ENCODE measurements around the gene CNTN4.

DNA sequence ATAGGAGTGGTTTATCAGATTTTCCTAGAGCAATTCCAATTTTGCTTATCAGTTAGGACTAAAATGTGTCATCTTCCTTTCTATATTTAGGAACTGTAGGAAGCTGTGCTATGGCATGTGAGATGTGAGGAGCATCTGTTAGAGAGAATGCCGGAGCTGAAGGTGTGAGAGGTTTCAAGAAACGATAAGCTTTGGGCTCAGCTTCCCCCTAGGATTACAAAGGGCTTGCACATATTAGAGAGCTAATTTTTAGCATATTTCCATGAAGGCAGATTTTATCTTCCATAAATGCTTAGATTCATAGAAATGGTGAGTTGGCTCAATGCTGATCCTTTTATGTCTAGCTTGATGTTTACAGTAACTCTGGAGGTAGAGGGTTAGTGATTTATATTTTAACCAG lies 120.2 kb downstream of the CNTN4 start:
- TF ChIP-seq SUZ12 (IDR thresholded peaks at IDR 0.05; ENCODE audit: low read length) (no peak), HDAC6 (IDR thresholded peaks at IDR 0.05; ENCODE audit: low read depth, low read length) (no peak), RAD21 (IDR thresholded peaks at IDR 0.05 in 1 of 2, conservative IDR thresholded peaks at IDR 0.05 in 1 of 2; ENCODE audit: low read depth in 2 of 2, low read length in 2 of 2) (no peak)
